Measurements from ENCODE around the gene TIMM13.
"Not testable (repeated sequence)": the region's sequence is repeated elsewhere in the genome, so short reads cannot be mapped to it uniquely, and the experiment has no call there.

TIMM13 gene

DNA sequence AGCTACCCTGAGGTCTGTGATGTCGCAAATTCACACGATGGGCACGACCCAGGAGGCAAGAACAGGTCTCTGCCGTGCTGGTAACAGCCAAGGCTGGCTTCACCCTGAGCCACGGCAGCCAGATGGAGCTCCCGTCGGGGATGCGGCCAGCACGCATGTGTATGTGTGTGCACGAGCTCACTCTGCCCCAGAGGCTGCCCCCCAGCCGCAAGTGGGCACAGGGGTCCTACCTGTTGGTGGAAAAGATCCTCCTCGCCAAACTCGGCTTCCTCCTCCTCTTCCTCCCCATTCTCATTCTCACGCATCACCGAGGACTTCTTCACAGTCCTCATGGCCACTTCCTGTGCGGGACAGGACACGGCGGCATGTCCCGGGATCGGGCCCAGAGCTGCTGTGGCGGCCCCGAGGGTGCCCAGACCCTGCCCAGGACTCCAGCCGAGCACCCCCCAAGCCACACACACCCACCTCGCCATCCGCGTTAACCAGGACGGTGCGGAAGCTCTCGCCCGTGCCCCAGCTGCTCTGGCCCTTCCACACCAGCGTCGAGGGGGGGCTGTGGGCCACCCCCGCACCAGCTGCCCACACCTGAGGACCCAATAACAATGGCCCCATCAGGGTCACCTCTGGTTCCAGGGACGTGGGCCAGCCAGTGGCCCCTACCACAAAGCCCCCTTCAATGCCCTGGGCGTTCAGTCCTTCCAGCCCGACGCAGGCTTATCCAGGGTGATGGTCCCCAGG, 4.1 kb upstream of the TIMM13 start:
- DNase-seq (ENCODE audit: low spot score) = no peak

GRCh38 chr19:2429917-2430535, 2.6 kb upstream of the TIMM13 start:
- DNase-seq (ENCODE audit: low spot score) = no peak

DNA sequence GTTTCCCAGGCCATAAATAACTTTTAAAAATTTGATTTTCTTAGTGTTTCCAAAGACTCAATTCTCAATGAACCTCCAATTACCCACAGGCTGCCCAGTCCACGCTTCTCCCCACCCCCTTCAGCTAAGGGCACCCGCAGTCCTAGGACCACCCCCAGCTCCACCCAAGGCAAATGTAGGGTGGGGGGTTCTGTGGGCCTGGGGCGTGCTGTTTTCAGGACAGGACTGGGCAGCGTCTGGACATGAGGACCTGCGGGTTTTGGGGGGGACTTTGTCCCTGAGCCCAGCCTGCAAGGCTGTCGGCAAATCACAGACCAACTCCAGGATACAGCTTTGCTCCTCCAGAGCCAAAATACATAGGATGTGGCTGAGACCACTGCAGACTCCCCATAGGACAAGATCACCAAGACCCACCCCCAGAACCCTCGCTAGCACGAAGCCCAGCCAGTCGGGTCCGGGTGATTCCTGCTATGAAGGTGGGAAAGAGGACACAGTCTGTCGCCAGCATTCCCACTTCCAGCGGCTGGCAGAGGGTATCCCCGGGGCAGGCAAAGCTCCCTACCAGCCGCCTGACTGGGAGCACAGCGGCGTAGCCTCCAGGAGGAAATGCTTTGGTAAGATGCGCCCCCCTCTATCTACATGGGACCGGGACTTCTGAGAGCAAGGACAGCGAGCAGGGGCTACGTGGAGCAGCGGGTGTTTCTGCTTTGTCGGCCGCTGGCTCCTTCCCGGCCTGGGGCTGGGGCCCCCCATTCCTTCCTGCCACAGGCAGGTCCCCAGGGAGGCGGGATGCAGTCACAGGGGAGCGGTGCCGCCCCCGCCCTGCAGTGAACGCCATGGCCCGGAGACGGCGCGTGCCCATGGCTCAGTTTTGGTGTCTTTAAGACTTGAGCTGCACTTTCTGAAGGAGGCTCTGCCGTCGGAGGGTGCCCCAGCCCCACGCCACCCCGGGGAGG, 1.6 kb upstream of the TIMM13 start:
- no peak for DNase-seq (ENCODE audit: low spot score)

- peak; percentile 12 for DNase-seq (ENCODE audit: low spot score)
Observed at GRCh38 chr19:2428321-2428690, 920 bp upstream of the TIMM13 start.

GRCh38 chr19:2426611-2427428, 566 bp downstream of the TIMM13 start:
- peak; percentile 45 for DNase-seq (ENCODE audit: low spot score)

DNA sequence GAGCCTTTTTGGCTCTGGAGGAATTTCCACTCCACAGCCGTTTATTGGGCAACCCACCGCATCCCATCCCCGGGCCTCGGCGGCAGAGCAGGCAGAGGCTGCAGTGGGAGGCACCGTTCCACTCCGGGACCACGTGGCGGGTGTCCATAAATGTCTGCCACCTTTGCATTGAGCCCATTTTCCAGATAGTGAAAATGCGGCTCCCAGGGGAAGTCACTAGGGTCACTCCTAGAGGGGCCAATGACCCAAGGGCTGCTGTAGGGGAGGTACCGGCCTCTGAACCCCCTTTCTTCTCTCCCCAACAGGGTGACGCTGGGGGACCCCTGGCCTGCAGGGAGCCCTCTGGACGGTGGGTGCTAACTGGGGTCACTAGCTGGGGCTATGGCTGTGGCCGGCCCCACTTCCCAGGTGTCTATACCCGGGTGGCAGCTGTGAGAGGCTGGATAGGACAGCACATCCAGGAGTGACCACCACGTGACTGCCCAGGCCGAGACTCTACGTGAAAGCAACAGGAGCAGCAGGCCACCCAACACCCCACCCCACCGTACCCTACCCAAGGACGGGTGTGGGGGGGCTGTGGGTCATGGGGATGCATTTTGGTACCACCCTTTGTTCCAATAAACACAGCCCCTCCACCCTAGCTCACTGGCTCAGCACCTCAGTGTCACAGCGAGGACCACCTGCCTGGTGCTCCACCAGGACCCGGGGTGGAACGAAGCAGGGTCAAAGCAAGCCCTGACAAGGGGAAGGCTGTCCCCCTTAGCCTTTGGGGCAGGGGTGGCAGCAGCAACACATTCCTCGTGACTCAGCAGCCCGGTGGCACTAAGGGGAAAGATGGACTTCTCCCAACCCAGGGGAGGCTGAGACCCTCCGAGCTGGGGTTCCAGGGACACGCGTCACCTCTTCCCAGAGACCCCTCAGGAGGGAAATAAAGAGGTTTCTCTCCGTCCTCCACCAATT, 1.5 kb downstream of the TIMM13 start:
- DNase-seq (ENCODE audit: low spot score) = no peak

GRCh38 chr19:2424686-2425621, 2.4 kb downstream of the TIMM13 start:
- no peak for DNase-seq (ENCODE audit: low spot score)

- DNase-seq (ENCODE audit: low spot score) = no peak
Observed at GRCh38 chr19:2423915-2424685, 3.3 kb downstream of the TIMM13 start.

GRCh38 chr19:2423071-2423914, 4.1 kb downstream of the TIMM13 start:
- DNase-seq (ENCODE audit: low spot score) = no peak

GRCh38 chr19:2421581-2422306, 5.6 kb downstream of the TIMM13 start:
- DNase-seq (ENCODE audit: low spot score) = no peak

DNA sequence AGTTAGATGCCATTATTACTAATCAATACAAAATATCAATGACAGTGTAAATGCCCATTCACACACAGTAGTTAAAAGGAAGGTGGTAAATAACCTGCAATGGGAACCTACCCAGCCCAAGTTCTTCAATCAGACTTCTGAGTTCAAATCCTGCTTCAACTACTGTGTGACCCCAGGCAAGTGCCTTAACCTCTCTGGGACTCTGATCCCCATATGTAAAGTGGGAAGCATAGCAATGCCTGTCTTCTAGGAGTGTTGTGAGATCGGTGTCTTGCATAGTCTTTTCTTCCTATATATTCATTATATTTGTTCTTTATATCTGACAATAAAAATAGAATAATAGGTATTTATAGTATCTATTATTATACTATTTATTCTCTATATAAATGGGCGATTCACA, 6.9 kb downstream of the TIMM13 start:
- DNase-seq (ENCODE audit: low spot score) = no peak

DNA sequence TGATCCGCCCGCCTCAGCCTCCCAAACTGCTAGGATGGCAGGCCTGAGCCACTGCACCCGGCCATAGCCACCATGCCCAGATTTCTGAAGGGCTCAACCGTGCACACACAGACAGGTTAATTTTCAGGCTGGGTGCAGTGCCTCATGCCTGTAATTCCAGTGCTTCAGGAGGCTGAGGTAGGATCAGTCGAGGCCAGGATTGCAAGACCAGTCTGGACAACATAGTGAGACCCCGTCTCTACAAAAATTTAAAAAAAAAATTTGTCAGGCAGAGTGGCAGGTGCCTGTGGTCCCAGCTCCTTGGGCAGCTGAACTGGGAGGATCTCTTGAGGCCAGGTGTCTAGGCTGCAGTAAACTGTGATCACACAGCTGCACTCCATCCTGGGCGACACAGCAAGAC, 7.6 kb downstream of the TIMM13 start:
- DNase-seq (ENCODE audit: low spot score) = no peak

DNA sequence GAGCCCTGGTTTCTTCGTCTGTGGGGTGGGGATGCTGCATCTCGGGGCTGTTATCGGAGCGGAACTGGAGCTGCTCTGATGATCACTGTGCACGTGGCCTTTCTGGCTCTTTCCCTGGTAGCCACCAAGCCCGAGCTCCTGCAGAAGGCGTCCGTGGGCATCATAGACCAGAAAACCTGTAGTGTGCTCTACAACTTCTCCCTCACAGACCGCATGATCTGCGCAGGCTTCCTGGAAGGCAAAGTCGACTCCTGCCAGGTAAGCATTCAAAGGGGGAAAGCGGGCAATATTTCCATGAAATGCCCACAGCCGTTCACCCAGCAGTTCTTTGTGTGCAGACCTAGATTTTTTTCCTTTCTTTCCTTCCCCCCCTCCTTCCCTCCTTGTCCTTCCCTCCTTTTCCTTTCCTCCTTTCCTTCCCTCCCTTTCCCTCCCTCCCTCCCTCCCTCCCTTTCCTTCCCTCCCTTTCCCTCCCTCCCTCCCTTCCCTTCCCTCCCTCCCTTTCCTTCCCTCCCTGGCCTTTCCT, 9.4 kb downstream of the TIMM13 start:
- DNase-seq (ENCODE audit: low spot score) = no peak

- DNase-seq (ENCODE audit: low spot score) = not testable (repeated sequence)
Observed at GRCh38 chr19:2417436-2417835, 9.9 kb downstream of the TIMM13 start.

DNA sequence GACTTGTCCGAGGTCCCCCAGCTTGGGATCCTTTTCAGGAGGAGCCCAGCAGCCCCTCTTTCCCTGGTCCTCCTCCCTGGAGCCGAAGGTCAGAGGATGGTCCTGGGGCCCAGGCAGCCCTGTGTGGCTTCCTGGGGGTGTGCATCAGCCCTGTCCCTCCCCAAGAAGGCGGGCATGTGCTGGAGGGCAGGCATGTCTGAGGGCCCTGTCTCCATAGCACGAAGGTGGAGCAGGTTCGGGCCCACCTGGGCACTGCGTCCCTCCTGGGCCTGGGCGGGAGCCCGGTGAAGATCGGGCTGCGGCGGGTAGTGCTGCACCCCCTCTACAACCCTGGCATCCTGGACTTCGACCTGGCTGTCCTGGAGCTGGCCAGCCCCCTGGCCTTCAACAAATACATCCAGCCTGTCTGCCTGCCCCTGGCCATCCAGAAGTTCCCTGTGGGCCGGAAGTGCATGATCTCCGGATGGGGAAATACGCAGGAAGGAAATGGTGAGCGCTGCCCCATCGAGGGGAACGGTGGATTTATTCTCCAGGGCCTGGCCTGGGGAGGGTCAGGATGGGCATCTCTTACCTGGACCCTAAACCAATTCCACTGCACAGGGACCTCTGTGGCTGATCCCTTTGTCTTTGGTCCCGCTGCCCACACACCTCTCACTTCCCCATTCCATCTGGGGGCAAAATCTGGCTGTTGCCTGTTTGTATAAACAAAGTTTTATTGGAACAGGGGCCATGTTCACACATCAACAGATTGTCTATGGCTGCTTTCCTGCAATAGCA, 10.9 kb downstream of the TIMM13 start:
- DNase-seq (ENCODE audit: low spot score) = no peak

DNA sequence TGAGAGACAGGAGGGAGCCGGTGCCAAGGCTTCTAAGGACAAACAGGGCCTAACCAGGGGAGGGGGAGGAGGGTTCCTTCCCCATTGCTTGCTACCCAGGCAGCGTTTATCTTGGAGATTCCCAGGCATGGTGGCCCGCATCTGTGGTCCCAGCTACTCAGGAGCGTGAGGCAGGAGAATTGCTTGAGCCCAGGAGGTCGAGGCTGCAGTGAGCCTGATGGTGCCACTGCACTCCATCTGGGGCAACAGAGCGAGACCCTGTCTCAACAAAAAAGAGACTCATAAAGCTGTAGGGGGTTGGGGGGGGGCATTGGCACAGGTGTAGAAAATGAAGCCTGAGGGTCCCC, 11.4 kb downstream of the TIMM13 start:
- no peak for DNase-seq (ENCODE audit: low spot score)
